SK-MEL-5 (cell line): Measurements from ENCODE around the gene PPP1R3G. TPM values are rescaled to one million over a fixed set of nuclear protein-coding genes. Genes with fewer than 3 reads are reported as not detected.
A peak's percentile ranks its signal among the peaks of the same experiment; 100 is the strongest.

Experiments
- DNase-seq: peaks from one replicate; pipeline ENCODE4 v3.0.0-alpha.2; 2016; ENCODE audit warnings: low read depth, low spot score
- in situ Hi-C: cut with HindIII; loops from 2 replicates; pipeline ENCODE4 v1.10.0; 2016; ENCODE audit warnings: low sequenced_read_pairs, high pct_unique_total_duplicates, low pct_unique_long_range_greater_than_20kb
- total RNA-seq: library from RNA; depleted of rRNA; stranded (reverse); fragments of >200 nt; shearing (Covaris generic); gene quantifications from 2 replicates; pipeline ENCODE4 v1.2.3, GENCODE V29; 2014; rRNA removed

The PPP1R3G gene
- total RNA-seq, 1 experiment from 2014 or later, result 0.16 TPM

DNA sequence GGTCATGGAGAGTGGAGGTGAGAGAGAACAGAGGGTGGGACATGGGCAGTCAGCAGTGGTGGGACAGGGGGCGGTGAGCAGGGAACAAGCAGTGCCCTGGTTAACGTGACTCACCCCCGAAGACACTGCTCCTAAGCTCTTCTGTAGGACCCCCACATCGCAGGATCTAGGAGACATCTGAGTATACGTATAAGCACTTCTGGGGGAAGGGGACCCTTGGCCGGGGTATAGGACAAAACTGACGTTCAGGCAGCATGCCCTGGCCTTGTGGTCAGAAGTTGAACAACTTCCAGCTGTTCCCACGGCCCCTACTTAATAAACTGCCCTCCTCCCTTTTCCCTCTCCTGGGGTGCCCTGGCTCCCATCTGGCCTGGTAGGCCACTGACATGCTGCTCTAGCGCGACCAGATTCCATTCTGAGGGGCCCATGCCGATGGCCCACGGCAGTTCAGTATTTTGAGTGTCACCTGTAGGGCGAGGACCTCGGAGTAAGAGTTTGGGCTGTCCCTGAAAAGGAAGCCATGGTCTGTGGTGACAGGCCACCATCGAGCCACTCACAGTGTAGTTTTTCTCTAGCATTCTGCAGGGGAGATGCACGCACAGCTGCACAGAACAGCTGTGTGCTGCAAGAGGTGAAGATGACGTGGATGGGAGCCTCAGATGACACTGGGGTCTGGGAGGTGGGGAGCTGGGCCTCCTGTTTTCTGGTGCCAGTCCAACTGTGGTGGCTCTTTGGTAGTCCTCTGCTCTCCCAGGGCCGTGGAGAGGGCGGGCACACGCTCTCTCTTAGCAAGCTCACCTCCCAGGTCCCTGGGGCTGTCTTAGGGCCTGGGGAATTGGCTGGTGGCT lies 38.4 kb downstream of the PPP1R3G start:
- no peak for DNase-seq
- in situ Hi-C loops, result no loop called here

GRCh38 chr6:5124526-5124925 lies 39.4 kb downstream of the PPP1R3G start:
- in situ Hi-C loops, result no loop called here
- no peak for DNase-seq

- in situ Hi-C loops, result no loop called here
- DNase-seq, result no peak
Observed at GRCh38 chr6:5125152-5126006, 40.2 kb downstream of the PPP1R3G start.

- in situ Hi-C loops, result no loop called here
- no peak for DNase-seq
Observed at GRCh38 chr6:5126214-5126613, 41.1 kb downstream of the PPP1R3G start.

DNA sequence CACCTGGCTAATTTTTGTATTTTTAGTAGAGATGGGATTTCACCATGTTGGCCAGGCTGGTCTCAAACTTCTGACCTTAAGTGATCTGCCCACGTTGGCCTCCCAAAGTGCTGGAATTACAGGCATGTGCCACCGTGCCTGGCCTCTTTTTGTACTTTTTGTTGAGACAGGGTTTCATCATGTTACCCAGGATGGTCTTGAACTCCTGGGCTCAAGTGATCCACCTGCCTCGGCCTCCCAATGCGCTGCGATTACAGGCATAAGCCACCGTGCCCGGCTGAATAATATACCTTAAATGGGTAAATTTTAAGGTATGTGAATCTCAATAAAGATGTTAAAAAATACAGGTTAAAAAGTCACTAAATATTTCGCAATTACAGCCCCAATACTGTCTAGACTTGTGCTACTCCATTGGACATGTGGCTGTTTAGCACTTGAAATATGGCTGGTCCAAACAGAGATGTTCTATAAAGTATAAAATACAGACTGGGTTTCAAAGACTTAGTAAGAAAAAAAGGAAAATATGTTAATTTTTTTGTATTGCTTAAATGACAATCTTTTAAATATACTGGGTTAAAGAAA lies 42.1 kb downstream of the PPP1R3G start:
- no peak for DNase-seq
- in situ Hi-C loops, result no loop called here

DNA sequence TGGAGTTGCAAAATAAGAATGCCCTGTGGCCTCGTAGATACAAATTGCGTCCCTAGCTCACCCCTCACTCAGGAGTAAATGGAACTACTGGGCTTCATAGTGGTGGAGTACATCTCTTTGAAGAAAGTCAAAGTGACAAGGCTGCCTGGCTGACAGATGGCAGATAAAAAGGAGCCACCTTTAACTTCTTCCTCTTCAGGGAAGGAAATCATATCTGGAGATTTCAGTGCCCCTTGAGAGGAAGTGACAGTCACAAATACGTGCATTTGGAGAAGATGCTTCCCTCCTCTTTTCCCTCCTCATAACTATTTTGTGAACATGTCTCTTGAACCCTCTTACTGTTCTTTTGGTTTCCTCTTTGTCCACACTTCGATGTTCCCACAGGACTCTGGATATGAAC lies 43.2 kb downstream of the PPP1R3G start:
- no peak for DNase-seq
- in situ Hi-C loops, result no loop called here

- in situ Hi-C loops, result no loop called here
- no peak for DNase-seq
Observed at GRCh38 chr6:5130135-5130866, 45.2 kb downstream of the PPP1R3G start.

GRCh38 chr6:5132731-5133130 lies 47.6 kb downstream of the PPP1R3G start:
- in situ Hi-C loops, result no loop called here
- DNase-seq, result no peak

- in situ Hi-C loops, result no loop called here
Observed at GRCh38 chr6:5133943-5134342, 48.8 kb downstream of the PPP1R3G start.

GRCh38 chr6:5135788-5136376 lies 50.7 kb downstream of the PPP1R3G start:
- in situ Hi-C loops, result no loop called here
- peak; percentile 86 for DNase-seq

More at GRCh38 chr6:5133943-5134342, 48.8 kb downstream of the PPP1R3G start:
- no peak for DNase-seq

DNA sequence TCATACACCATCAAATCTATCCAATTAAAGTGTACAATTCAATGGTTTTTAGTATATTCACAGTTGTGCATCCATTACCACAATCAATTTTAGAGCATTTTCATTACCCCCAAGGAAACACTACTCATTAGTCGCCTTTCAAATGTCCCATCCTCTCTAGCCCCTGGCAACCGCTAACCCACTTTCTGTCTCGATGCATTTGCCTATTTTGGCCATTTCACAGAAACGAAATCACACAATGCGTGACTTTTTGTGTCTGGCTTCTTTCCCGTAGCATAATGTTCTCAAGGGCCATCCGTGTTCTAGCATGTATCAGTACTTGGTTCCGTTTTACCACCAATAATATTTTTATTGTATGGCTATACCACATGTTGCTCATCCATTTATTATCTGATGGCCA lies 51.7 kb downstream of the PPP1R3G start:
- DNase-seq, result no peak
- in situ Hi-C loops, result no loop called here

Other genes with a start within 250 kb of the PPP1R3G start
- 40.6 and 43.1 TPM in 2 replicates for gene RPP40, start 81.3 kb upstream of the PPP1R3G start, total RNA-seq
- 76.9 and 89.7 TPM in 2 replicates for gene LYRM4, start 175.6 kb downstream of the PPP1R3G start, total RNA-seq
- 24.4 and 25.6 TPM in 2 replicates for gene FARS2, start 176.2 kb downstream of the PPP1R3G start, total RNA-seq